Measurements from ENCODE around the gene NSUN2.
"Not testable (repeated sequence)": the region's sequence is repeated elsewhere in the genome, so short reads cannot be mapped to it uniquely, and the experiment has no call there.

Gene NSUN2

DNA sequence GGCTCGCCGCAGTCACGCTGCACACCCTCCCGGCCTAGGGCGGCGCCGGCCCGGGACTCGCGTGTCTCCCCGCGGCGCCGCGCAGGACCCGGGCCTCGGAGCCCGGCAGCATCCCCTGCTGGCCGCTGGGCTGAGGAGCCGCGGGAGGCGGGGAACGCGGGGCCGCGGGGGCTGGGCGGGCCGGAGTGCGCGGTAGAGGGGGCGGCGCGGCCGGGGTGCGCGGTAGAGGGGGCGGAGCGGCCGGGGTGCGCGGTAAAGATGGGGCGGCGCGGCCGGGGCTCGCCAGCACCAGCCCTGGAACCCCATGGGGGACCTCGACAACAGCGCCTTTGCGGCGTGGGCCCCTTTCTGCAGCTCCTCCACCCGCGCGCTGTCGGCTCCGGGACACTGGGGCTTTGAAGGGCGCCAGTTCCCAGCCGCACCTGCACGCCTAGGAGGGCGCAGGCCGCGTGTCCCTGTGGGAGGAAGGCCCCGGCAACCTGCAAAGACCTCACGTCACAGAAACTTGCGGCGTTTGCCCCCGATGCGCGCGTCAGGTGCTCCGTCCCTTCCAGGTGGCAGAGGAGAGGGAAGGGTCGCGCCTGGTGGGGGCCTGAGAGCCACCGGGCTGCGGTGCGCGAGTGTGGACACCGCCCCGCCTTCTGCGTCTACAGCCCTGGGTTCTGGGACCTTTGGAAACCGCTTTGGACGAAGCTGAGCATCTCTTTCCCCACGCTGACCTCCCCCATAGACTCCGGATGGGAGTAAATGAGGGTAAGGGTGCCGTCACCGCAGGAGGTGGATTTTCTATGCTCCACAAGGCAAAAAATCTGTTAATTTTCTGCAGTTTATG lies 49.6 kb downstream of the NSUN2 start:
- peak in 1 of 2 donors; percentile 6 for DNase-seq (ENCODE audit: low read depth in 2 of 2)

DNA sequence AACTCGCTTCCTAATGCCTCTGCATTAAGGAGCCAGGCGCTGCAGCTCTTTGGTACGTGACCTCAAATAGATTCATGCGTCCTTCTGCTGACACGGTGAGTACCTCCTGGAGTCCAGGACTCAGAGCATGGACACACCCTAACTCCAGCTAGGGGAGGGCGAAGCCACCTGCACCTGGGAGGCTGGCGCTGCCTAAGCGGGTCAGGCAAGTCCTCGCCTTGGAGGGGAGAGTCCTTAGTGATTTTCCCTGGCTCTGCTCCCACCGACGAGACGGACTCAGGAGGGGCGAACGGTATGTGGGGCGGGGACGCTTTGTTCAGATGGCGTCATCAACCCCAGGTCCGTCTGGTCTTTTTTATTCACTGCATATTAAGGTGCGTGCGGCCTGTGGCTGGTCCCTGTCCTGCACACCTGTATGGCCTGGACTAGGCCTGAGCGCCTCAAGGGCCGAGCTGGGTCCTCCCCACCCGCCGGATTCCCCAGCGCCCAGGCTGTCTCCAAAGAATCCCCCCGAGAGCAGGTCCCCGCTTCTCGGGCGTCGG lies 50.3 kb downstream of the NSUN2 start:
- no peak for DNase-seq (ENCODE audit: low read depth in 2 of 2)

DNA sequence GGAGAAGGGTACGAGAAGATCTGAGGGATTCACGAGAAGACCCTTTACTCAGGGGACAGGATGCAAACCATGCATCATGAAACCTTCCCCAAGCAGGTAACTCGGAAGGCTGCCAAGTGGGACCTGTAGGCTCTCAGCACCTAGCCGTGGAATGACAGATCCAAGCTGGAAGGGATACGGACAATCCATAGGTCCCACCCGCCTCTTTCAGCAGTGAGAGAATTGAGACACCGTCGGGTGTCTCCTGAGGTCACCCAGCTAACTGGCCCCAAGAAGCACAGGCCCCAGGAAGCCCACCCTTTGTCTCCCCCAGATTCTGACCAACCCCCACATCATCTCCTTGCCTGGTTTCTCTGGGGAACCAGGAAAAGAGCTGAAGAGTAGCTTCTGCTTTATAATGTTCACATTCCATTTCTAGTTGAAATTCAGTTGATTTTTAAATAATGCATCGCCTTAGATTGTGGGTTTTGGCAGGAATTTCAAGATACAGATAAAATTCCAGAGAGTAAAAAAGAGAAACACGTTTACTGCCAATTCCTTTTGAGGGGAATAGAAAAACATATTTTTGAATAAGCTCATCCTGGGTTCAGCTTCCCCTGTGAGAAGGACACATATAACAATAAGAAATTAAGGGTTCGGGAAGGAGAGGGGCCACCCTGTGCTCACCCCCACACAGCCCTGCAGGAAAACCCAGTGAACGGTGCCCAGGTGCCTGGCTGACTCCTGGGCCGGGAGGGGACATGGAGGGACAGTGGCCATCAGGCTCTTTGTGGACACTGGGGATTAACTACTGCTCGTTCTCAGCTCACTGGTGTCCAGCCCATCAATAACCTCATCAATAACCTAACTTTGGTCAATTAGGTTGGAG lies 51.1 kb downstream of the NSUN2 start:
- no peak for DNase-seq (ENCODE audit: low read depth in 2 of 2)

DNA sequence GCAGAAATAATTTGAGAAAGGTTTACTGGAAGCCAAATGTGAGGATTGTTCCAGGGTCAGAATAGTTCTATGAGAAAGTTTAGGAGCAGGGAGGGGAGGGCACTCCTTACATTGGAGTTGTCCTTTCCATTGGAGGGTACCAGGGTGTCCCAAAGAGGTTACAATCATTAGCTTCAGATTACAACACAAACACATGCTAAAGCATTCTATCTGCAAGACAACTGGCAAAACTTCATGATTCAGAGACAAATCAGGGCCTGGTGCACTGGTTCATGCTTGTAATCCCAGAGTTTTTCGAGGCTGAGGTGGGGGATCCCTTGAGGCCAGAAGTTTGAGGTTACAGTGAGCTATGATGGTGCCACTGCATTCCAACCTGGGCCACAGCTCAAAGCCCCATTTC lies 51.8 kb downstream of the NSUN2 start:
- DNase-seq (ENCODE audit: low read depth in 2 of 2), result no peak

DNA sequence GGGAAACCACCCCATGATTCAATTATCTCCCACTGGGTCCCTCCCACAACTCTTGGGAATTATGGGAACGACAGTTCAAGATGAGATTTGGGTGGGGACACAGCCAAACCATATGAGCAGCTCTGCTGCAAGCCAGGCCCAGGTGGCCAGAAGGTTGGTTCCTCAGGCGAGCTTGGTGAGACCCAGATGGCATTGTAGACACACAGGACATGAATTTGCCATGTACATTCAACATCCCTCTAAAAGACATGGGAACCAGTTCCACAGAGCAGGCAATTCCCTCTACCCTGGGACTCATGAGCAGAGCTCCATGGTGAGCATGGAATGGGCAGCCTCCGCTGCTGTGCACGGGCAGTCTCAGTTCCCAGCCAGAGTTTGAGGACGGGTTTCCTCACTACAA lies 53.3 kb downstream of the NSUN2 start:
- DNase-seq (ENCODE audit: low read depth in 2 of 2), result no peak

DNA sequence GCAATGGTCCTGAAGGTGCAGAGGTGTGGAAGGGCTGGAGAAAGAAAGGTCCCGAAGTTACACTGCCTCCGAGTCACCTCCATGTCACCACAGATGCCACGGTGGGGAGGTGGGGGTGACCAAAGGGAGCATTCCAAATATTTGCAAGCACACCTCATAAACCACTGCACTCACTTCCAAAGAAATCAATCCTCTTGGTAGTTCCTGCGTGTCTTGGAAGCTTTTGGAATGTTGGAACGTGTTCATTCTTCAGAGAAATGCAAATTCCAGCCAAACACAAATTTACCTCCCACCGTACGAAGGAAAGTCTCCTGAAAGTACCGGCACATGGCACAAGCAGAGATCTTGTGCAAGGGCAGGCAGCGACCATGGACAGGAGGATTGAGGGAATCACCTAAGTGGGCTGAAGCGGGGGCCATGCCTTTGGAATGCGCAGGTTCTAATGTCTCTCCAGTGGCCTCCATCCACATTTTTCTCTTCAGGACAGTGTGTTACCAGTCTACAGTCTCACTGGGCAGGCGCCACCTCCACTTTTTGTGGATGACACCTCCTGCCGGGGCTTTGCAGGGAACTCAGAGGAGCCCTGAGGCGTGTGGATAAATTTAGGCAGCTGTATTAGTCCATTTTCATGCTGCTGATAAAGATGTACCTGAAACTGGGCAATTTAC lies 54.0 kb downstream of the NSUN2 start:
- DNase-seq (ENCODE audit: low read depth in 2 of 2), result no peak

DNA sequence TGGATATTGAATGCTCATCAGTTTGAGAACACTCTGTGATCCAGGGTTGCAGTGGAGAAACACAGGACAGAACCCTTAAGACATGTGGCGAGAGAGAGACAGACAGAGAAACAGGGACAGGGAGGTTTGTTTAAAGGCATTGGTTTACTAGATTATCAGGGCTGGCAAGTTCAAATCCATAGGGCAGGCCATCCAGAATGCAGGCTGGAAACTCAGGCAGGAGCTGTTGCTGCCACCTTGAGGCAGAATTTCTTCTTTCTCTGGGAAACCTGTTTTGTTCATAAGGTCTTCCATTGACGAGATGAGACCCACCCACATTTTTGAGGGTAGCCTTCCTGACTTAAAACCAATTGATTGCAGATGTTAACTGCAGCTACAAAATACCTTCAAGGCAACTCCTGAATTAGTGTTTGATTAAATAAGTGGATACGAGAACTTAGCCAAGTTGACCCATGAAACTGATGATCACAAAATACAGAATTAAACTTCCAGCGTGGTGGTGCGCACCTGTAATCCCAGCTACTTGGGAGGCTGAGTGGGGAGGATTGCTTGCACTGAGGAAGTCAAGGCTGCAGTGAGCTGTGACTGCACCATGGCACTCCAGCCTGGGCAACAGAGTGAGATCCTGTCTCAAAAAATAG lies 55.9 kb downstream of the NSUN2 start:
- DNase-seq (ENCODE audit: low read depth in 2 of 2), result no peak

DNA sequence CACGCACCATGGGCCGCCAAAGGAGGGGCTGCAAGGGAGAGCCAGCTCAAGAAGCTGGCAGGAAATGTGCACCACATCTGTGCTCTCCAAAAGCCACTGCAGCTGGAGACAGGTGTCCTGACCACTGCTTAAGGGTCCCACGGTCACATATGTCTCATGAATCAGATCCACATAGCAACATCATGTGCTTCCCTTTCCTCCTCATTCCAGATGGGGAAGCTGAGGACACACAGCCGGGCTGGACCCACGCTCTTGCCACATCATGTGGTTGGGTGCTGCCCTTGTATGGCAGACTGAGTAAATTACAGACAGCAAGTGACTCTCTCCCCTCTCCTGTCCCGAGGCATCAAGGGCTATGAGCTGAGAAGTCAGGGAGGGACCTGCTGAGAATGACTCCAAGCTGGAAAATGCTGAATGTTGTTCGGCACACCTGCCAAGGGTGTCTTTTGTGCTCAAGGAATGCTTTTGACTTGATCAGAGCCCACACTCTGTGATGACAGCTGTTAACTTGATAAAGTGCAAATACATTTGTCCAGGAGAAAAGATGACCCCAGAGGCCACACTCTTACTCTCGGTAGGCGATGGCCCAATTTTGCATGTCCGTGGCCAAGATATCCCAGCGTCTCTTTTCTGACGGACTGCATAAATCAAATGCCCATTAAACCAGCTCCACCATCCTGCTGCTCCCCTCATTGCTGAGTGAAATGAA lies 58.2 kb downstream of the NSUN2 start:
- DNase-seq (ENCODE audit: low read depth in 2 of 2), result no peak

DNA sequence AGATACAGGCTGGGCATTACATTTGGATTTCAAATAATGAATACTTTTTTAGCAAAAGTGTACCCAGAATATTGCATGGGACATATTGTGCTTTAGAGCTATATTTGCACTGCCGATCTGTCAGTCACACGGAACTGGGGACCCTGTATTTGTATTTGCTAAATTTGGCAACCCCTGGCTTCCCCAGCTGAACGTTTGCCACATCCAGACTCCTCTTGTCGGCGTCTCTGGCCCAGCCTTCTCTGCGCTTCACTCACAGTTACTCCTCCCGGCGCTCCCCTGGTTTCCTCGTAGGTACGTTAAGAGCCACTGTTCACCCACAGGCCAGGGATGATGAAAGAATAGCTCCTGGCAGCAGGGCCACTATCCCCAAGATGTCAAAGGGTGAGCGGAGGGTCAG lies 58.7 kb downstream of the NSUN2 start:
- DNase-seq (ENCODE audit: low read depth in 2 of 2), result no peak

DNA sequence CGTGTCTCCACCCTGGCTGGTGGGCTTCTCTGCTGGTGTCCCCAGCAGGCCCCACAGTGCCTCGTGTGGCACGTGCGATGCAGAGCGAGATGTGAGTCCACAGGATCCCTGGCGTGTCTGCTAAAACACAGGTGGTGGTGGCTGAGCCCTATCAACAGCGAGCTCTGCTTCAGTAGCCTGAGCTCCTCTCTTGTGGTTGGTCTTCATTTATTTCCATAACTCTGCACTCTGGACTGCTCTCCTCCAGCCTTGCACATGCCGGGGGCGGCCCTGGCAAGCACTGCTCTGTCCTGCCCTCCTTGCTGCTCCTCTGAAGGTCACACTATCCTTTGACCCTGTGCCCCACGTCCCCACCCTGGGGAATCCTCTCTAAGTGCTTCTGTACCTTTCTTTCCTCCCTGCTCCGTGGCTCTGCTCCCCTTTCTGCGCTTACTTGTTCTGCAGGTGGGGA lies 59.2 kb downstream of the NSUN2 start:
- DNase-seq (ENCODE audit: low read depth in 2 of 2), result no peak

DNA sequence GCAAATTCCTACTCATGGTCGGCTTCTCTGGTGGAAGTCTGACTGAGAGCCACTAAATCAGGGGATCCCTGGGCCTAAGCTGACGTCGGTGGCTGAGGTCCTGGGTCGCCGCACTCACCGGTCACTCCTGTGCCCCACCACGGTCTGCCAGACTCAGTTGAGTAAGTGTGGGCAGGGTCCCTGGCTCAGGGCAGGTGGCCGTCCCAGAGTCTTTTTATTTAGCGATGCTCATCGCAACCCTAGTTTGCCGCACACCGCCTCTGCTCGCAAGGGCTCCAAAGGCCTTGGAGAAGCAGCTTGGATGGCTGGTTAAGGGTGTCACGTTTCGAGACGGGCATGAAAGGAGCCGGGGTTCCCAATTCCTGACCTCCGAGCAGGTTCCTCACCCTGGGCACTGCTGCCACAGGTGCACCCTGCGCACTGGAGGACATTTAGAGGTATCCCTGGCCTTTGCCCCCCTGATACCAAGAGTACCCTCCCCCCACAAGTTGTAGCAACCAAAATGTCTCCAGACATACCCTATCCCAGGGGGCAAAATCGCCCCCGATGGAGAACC lies 59.9 kb downstream of the NSUN2 start:
- no peak for DNase-seq (ENCODE audit: low read depth in 2 of 2)

DNA sequence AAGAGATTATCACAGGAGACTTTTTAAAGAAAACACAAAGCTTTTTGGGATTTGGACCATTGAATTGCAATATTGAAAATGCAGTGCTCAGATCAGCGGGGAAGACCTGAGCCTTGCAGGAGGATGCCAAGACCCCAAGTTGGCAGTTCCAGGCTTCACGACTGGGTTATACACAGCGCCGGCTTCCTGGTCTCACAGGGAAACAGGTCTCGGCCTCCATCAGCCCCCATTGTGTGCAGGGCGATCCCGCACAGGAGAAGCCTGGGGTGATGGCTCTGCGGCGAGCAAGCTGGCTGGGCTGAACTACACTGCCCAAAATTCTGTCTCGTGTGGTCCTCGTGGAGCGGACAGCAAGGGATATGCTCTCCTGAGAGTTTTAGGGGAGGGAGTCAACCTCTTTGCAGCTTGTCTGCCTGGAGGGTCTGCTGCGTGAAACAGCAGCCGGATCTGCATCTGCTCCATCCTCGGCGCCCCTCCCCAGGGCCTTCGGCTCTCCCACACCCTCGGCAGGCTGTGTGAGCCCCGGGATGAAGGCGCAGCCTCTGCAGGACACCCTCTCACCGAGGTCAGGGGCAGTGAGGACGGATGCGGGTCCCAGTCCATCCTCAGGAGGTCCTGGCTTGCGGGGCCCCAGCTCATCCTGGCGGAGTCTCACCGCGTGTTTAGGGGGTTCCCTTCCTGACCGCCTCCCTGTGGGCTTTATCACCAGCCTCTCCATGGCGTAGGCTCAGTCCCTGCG lies 60.6 kb downstream of the NSUN2 start:
- DNase-seq (ENCODE audit: low read depth in 2 of 2), result no peak

DNA sequence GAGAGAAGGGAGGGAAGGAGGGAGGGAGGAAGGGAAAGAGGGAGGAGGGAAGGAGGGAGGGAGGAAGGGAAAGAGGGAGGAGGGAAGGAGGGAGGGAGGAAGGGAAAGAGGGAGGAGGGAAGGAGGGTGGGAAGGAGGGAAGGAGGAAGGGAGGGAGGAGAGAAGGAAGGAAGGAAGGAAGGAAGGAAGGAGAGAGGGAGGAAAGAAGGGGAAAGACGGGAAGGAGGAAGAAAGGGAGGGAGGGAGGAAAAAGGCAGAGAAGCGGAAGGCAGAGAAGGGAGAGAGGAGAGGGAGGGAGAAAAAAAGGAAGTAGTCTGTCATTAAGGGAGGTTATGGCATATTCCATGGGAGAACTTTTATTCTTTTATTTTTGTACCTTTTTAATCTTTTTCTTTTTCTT lies 61.2 kb downstream of the NSUN2 start:
- DNase-seq (ENCODE audit: low read depth in 2 of 2), result not testable (repeated sequence)

DNA sequence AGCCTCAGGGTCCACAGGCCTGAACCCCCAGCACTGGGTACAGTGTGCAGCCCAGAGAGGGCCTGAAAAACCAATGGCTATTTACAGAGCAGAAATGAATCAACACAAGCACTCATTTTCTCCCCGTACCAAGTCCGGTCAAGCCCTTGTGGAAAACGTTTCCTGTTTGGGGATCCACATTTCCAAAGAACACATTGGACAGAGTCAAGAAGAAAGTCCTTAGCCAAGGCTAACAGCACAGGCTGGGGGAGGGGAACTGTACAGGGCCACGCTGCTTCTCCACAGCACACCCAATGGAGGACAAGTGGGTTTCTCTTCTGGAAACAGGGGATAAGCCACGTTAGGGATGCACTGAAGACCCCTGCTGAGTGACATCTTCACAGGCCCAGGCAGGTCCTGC lies 62.3 kb downstream of the NSUN2 start:
- DNase-seq (ENCODE audit: low read depth in 2 of 2), result no peak

DNA sequence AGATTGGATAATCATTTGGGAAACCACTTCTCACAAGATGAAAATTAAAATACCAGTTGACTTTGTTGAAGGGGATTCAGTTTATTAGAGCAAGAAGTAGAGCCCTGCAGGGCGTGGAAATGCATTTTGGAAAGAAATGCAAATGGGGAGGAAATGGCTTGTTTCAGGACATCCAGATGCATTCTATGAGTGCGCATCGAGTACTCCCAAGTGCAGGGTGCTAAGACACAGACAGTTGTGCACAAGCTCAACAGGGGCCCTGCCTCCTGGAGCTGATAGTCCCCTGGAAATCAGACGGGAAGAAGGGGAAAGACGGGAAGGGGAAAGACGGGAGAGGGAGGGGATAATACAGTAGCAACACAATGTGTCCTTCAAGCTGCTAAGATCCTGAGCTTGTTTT lies 64.0 kb downstream of the NSUN2 start:
- DNase-seq (ENCODE audit: low read depth in 2 of 2), result no peak

DNA sequence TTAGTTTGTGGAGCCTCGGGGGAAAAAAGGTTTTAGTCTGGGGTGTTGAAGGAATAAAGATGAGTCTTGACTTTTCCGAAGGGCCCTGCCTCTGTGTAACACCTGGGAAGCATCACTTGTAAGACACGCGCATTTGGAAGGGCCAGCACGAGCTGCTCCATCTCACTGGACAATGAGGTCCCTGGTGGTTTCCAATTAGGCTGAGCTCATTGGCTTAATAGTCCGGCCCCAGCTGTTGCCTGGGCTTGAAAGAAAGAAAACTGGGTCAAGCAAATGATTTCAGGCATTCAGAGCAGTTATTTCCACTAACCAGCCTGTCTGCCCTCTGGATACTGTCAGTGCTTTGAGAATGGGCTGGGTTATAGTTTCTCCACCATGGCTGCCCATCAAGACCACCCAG lies 64.5 kb downstream of the NSUN2 start:
- DNase-seq (ENCODE audit: low read depth in 2 of 2), result no peak

DNA sequence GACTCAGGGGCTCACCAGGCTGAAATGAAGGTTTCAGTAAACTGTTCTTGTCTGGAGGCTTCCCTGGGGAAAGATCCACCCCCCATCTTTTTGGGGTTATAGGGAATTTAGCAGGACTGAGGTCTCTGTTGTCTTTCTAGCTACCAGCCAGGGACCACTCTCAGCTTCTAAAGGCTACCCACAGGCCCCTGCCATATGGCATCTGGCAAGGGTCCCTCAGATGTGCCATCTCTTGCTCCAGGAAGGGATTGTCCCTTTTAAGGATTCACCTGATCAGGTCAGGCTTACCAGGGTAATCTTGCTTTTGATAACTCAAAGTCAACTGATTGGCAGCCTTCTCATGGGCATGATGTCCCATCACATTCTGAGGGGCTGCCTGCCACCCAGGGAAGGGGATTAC lies 65.0 kb downstream of the NSUN2 start:
- no peak for DNase-seq (ENCODE audit: low read depth in 2 of 2)

DNA sequence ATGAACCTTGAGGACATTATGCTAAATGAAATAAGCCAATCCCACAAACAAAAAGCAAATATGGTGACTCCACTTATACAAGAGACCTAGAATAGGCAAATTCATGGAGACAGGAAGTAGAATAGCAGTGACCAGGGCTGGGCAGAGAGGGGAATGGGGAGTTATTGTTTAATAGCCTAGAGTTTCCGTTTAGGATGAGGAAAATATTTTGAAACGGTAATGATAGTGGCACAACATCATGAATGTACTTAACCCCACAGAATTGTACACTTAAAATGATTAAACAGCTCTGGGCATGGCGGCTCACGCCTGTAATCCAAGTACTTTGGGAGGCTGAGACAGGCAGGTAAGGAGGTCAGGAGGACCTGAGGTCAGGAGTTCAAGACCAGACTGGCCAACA lies 65.8 kb downstream of the NSUN2 start:
- no peak for DNase-seq (ENCODE audit: low read depth in 2 of 2)

DNA sequence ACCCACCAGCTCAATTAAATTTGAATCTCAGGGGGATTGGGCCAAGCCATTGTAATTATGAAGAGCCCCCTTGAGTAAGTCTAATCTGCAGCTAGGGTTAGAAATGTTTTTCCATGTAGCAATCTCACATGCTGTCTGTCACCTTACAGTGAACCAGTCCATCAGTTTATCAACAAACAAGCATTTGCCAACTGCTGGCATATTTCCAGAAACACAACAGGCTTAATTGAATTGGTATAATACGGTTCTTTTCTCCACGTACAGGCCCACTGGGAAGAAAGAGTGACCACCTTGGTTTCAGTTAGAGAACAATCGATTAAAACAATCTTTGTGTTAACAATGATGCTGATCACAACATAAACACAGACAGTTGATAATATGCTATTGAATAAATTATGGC lies 67.4 kb downstream of the NSUN2 start:
- no peak for DNase-seq (ENCODE audit: low read depth in 2 of 2)
